Esophagus squamous epithelium (tissue), 4 donors: ENCODE results near the gene RAB23.

Experiments
- POLR2A ChIP-seq, 4 donors: fragments of 450-650 bp; IDR thresholded peaks; one replicate each; pipeline ENCODE4 v1.6.1; 2017; ENCODE audit warnings: antibody characterized with exemption in 4 of 4, mild to moderate bottlenecking in 4 of 4, moderate library complexity in 3 of 4
- TF ChIP-seq, protein P1 (sequence below), 6 experiments: fragments of 450-650 bp in 4 of 6; fragments of 200-600 bp in 2 of 6; sonication (generic) in 2 of 6; IDR thresholded peaks; one replicate each; pipeline ENCODE4 v1.5.1; 2016 to 2019; ENCODE audit warnings: antibody characterized with exemption in 6 of 6, mild to moderate bottlenecking in 4 of 6, moderate library complexity in 4 of 6

DNA sequence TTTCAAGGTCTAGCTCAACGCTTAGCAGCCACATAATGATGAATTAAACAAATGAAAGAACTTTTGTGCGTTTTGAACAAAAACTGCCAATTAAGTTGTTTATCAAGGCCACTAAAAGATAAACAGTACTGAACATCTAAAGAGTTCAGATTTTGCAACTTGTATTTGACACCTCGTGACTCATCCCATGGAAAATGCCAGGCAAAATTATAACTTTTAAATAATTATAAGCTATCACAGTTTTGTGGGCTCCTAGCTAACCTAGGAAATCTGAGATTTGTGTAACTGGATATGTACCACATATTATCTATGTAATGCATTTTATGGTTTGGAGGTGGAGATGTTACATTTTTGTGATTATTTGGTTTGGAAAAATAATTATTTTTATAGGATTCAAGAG lies 59.6 kb downstream of the RAB23 start:
- TF ChIP-seq, protein P1, sequence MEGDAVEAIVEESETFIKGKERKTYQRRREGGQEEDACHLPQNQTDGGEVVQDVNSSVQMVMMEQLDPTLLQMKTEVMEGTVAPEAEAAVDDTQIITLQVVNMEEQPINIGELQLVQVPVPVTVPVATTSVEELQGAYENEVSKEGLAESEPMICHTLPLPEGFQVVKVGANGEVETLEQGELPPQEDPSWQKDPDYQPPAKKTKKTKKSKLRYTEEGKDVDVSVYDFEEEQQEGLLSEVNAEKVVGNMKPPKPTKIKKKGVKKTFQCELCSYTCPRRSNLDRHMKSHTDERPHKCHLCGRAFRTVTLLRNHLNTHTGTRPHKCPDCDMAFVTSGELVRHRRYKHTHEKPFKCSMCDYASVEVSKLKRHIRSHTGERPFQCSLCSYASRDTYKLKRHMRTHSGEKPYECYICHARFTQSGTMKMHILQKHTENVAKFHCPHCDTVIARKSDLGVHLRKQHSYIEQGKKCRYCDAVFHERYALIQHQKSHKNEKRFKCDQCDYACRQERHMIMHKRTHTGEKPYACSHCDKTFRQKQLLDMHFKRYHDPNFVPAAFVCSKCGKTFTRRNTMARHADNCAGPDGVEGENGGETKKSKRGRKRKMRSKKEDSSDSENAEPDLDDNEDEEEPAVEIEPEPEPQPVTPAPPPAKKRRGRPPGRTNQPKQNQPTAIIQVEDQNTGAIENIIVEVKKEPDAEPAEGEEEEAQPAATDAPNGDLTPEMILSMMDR (IDR thresholded peaks at IDR 0.05): no peak
- no peak for TF ChIP-seq POLR2A (IDR thresholded peaks at IDR 0.05)
